HG02588 (cell line): ENCODE measurements around the gene KIAA0232.

Experiments
- ATAC-seq: cut with Tn5 transposase; IDR thresholded peaks from one replicate; pipeline ENCODE4 v1.9.1; 2021; ENCODE audit warnings: mild to moderate bottlenecking, moderate library complexity; ENCODE audit not compliant: unreplicated experiment

Gene KIAA0232

GRCh38 chr4:6915041-6916005 is 132.8 kb downstream of the KIAA0232 start:
- ATAC-seq: no peak

- ATAC-seq: no peak
Measured at GRCh38 chr4:6916069-6916586, 133.6 kb downstream of the KIAA0232 start.

GRCh38 chr4:6916587-6917460 is 134.3 kb downstream of the KIAA0232 start:
- ATAC-seq: no peak

- no peak for ATAC-seq
Measured at GRCh38 chr4:6917461-6918271, 135.1 kb downstream of the KIAA0232 start.

- ATAC-seq: no peak
Measured at GRCh38 chr4:6918338-6918737, 135.8 kb downstream of the KIAA0232 start.

- ATAC-seq: no peak
Measured at GRCh38 chr4:6920171-6920570, 137.6 kb downstream of the KIAA0232 start.

GRCh38 chr4:6923507-6923906 is 141.0 kb downstream of the KIAA0232 start:
- no peak for ATAC-seq

- no peak for ATAC-seq
Measured at GRCh38 chr4:6924361-6924779, 141.8 kb downstream of the KIAA0232 start.

- no peak for ATAC-seq
Measured at GRCh38 chr4:6925357-6925836, 142.9 kb downstream of the KIAA0232 start.

- ATAC-seq: no peak
Measured at GRCh38 chr4:6926081-6926480, 143.6 kb downstream of the KIAA0232 start.

- no peak for ATAC-seq
Measured at GRCh38 chr4:6926681-6927478, 144.4 kb downstream of the KIAA0232 start.

GRCh38 chr4:6928081-6928480 is 145.6 kb downstream of the KIAA0232 start:
- no peak for ATAC-seq

GRCh38 chr4:6929339-6929811 is 146.8 kb downstream of the KIAA0232 start:
- no peak for ATAC-seq

- ATAC-seq: no peak
Measured at GRCh38 chr4:6929812-6930464, 147.4 kb downstream of the KIAA0232 start.

- ATAC-seq: no peak
Measured at GRCh38 chr4:6932475-6932874, 149.9 kb downstream of the KIAA0232 start.

- ATAC-seq: no peak
Measured at GRCh38 chr4:6932918-6933317, 150.4 kb downstream of the KIAA0232 start.
